Stimulated activated effector memory CD8-positive, alpha-beta T cell treated with anti-CD3 and anti-CD28 coated beads, Interleukin-12 subunit alpha, Interleukin-12 subunit beta, amount 100 ng/mL, for 72 hours (primary cell): ENCODE results near the gene TSPAN9.

Experiments used
- ATAC-seq: fragments of 150-1000 bp; cut with Tn5 transposase; 2 replicates; pipeline ENCODE4 v1.10.0; 2021
- DNase-seq, 2 donors: peaks; one replicate each; pipeline ENCODE4 v3.0.0; 2021 to 2022; ENCODE audit warnings: low spot score in 2 of 2
- H3K27ac Mint-ChIP-seq: one replicate; pipeline ENCODE4 v1.8.0; 2022; ENCODE audit warnings: mild to moderate bottlenecking, mixed read lengths
- H3K36me3 Mint-ChIP-seq: one replicate; pipeline ENCODE4 v1.8.0; 2022; ENCODE audit warnings: mild to moderate bottlenecking, mixed read lengths
- H3K4me1 Mint-ChIP-seq: one replicate; pipeline ENCODE4 v1.8.0; 2022; ENCODE audit warnings: mixed read lengths
- H3K4me3 Mint-ChIP-seq: one replicate; pipeline ENCODE4 v1.8.0; 2022; ENCODE audit warnings: mild to moderate bottlenecking, mixed read lengths
- H3K9me3 Mint-ChIP-seq: one replicate; pipeline ENCODE4 v1.8.0; 2022; ENCODE audit warnings: mixed read lengths

TSPAN9 gene

GRCh38 chr12:3083241-3083920, 6.2 kb downstream of the TSPAN9 start:
- H3K27ac Mint-ChIP-seq: no peak overlapping the region
- no peak for ATAC-seq
- peaks cover 1% of the 10 kb centered on the region for H3K4me1 Mint-ChIP-seq

GRCh38 chr12:3083921-3084347, 6.8 kb downstream of the TSPAN9 start:
- Mint-ChIP-seq H3K36me3 (no peaks in the 10 kb centered on the region), H3K9me3 (no peaks in the 10 kb centered on the region), H3K4me3 (no peak overlapping the region), H3K27ac (no peak overlapping the region), H3K4me1 (no peaks in the 10 kb centered on the region)
- ATAC-seq (no peak), DNase-seq (no peak)

More at GRCh38 chr12:3083241-3083920, 6.2 kb downstream of the TSPAN9 start:
- H3K9me3 Mint-ChIP-seq: no peaks in the 10 kb centered on the region
- no peak overlapping the region for H3K4me3 Mint-ChIP-seq
- no peaks in the 10 kb centered on the region for H3K36me3 Mint-ChIP-seq
- no peak for DNase-seq

GRCh38 chr12:3084742-3085141, 7.6 kb downstream of the TSPAN9 start:
- H3K9me3 Mint-ChIP-seq: no peaks in the 10 kb centered on the region
- H3K4me1 Mint-ChIP-seq: no peaks in the 10 kb centered on the region
- no peak for DNase-seq
- no peak overlapping the region for H3K27ac Mint-ChIP-seq
- ATAC-seq: no peak
- no peak overlapping the region for H3K4me3 Mint-ChIP-seq
- no peaks in the 10 kb centered on the region for H3K36me3 Mint-ChIP-seq

GRCh38 chr12:3085341-3086139, 8.4 kb downstream of the TSPAN9 start:
- DNase-seq (no peak), ATAC-seq (no peak)
- no peak overlapping the region for H3K27ac Mint-ChIP-seq
- no peaks in the 10 kb centered on the region for H3K36me3 Mint-ChIP-seq
- no peaks in the 10 kb centered on the region for H3K9me3 Mint-ChIP-seq
- no peaks in the 10 kb centered on the region for H3K4me1 Mint-ChIP-seq
- no peak overlapping the region for H3K4me3 Mint-ChIP-seq

- ATAC-seq: no peak
- no peak for DNase-seq
Measured at GRCh38 chr12:3086211-3086610, 9.0 kb downstream of the TSPAN9 start.

GRCh38 chr12:3086729-3087323, 9.6 kb downstream of the TSPAN9 start:
- no peaks in the 10 kb centered on the region for H3K4me1 Mint-ChIP-seq
- no peak overlapping the region for H3K4me3 Mint-ChIP-seq
- H3K36me3 Mint-ChIP-seq: no peaks in the 10 kb centered on the region
- H3K27ac Mint-ChIP-seq: no peak overlapping the region
- no peak for DNase-seq
- H3K9me3 Mint-ChIP-seq: no peaks in the 10 kb centered on the region
- no peak for ATAC-seq

More at GRCh38 chr12:3086211-3086610, 9.0 kb downstream of the TSPAN9 start:
- no peak overlapping the region for H3K4me3 Mint-ChIP-seq
- no peaks in the 10 kb centered on the region for H3K4me1 Mint-ChIP-seq
- H3K36me3 Mint-ChIP-seq: no peaks in the 10 kb centered on the region
- no peak overlapping the region for H3K27ac Mint-ChIP-seq
- H3K9me3 Mint-ChIP-seq: no peaks in the 10 kb centered on the region

GRCh38 chr12:3087758-3088650, 10.8 kb downstream of the TSPAN9 start:
- no peaks in the 10 kb centered on the region for H3K9me3 Mint-ChIP-seq
- no peaks in the 10 kb centered on the region for H3K36me3 Mint-ChIP-seq
- DNase-seq: no peak
- no peak overlapping the region for H3K4me3 Mint-ChIP-seq
- no peak overlapping the region for H3K27ac Mint-ChIP-seq
- no peaks in the 10 kb centered on the region for H3K4me1 Mint-ChIP-seq
- no peak for ATAC-seq

- Mint-ChIP-seq H3K4me1 (no peaks in the 10 kb centered on the region), H3K27ac (no peak overlapping the region), H3K9me3 (no peaks in the 10 kb centered on the region), H3K4me3 (no peak overlapping the region), H3K36me3 (no peaks in the 10 kb centered on the region)
- DNase-seq (no peak), ATAC-seq (no peak)
Measured at GRCh38 chr12:3089588-3089987, 12.4 kb downstream of the TSPAN9 start.

GRCh38 chr12:3090240-3091037, 13.3 kb downstream of the TSPAN9 start:
- H3K36me3 Mint-ChIP-seq: no peaks in the 10 kb centered on the region

GRCh38 chr12:3091038-3091319, 13.8 kb downstream of the TSPAN9 start:
- Mint-ChIP-seq H3K27ac (no peak overlapping the region), H3K36me3 (no peaks in the 10 kb centered on the region), H3K9me3 (no peaks in the 10 kb centered on the region), H3K4me1 (no peaks in the 10 kb centered on the region), H3K4me3 (no peak overlapping the region)
- DNase-seq (no peak), ATAC-seq (no peak)

More at GRCh38 chr12:3090240-3091037, 13.3 kb downstream of the TSPAN9 start:
- no peaks in the 10 kb centered on the region for H3K9me3 Mint-ChIP-seq
- H3K4me1 Mint-ChIP-seq: no peaks in the 10 kb centered on the region
- H3K27ac Mint-ChIP-seq: no peak overlapping the region
- no peak overlapping the region for H3K4me3 Mint-ChIP-seq
- DNase-seq (no peak), ATAC-seq (no peak)

GRCh38 chr12:3091382-3092241, 14.4 kb downstream of the TSPAN9 start:
- ATAC-seq (no peak), DNase-seq (no peak)
- H3K4me3 Mint-ChIP-seq: no peak overlapping the region
- no peaks in the 10 kb centered on the region for H3K36me3 Mint-ChIP-seq
- H3K9me3 Mint-ChIP-seq: no peaks in the 10 kb centered on the region
- no peak overlapping the region for H3K27ac Mint-ChIP-seq
- H3K4me1 Mint-ChIP-seq: no peaks in the 10 kb centered on the region

- ATAC-seq: no peak
Measured at GRCh38 chr12:3092764-3093163, 15.6 kb downstream of the TSPAN9 start.

GRCh38 chr12:3097186-3097804, 20.1 kb downstream of the TSPAN9 start:
- DNase-seq (no peak), ATAC-seq (no peak)
- Mint-ChIP-seq H3K36me3 (no peaks in the 10 kb centered on the region), H3K9me3 (peaks cover 7% of the 10 kb centered on the region), H3K4me3 (no peak overlapping the region), H3K4me1 (peaks cover 18% of the 10 kb centered on the region), H3K27ac (peak overlapping the region; percentile 65)

More at GRCh38 chr12:3092764-3093163, 15.6 kb downstream of the TSPAN9 start:
- H3K9me3 Mint-ChIP-seq: no peaks in the 10 kb centered on the region
- peaks cover 8% of the 10 kb centered on the region for H3K4me1 Mint-ChIP-seq
- no peak overlapping the region for H3K27ac Mint-ChIP-seq
- H3K36me3 Mint-ChIP-seq: no peaks in the 10 kb centered on the region
- no peak for DNase-seq
- no peak overlapping the region for H3K4me3 Mint-ChIP-seq
